Activated CD8-positive, alpha-beta T cell treated with anti-CD3 and anti-CD28 coated beads for 36 hours (primary cell): ENCODE measurements around the gene BOC. TPM values are rescaled to one million over a fixed set of nuclear protein-coding genes. Genes with fewer than 3 reads are reported as not detected.

Experiments
- ATAC-seq: fragments of 200-7000 bp; cut with Tn5 transposase; one replicate; pipeline ENCODE4 v1.10.0; 2021; ENCODE audit warnings: mild to moderate bottlenecking, moderate library complexity
- CTCF ChIA-PET: fragments of 350-600 bp; sonication (Branson Sonifier 250); formaldehyde crosslinking; loops from one replicate; lab custom pipeline; 2021; ENCODE audit warnings: antibody characterized with exemption; lab: Charles Lee
- POLR2A ChIA-PET: fragments of 350-600 bp; sonication (Branson Sonifier 250); formaldehyde crosslinking; loops from one replicate; lab custom pipeline; 2021; ENCODE audit warnings: antibody characterized with exemption; lab: Charles Lee
- DNase-seq: peaks from one replicate; pipeline ENCODE4 v3.0.0-alpha.2; 2020
- H3K27ac Mint-ChIP-seq: one replicate; pipeline ENCODE4 v1.8.0; 2021; ENCODE audit warnings: mild to moderate bottlenecking, mixed read lengths
- H3K27me3 Mint-ChIP-seq: one replicate; pipeline ENCODE4 v1.8.0; 2021; ENCODE audit warnings: mixed read lengths
- H3K36me3 Mint-ChIP-seq: one replicate; pipeline ENCODE4 v1.8.0; 2021; ENCODE audit warnings: low read depth, mixed read lengths
- H3K4me1 Mint-ChIP-seq: one replicate; pipeline ENCODE4 v1.8.0; 2021; ENCODE audit warnings: low read depth, mixed read lengths
- H3K4me3 Mint-ChIP-seq: one replicate; pipeline ENCODE4 v1.8.0; 2021; ENCODE audit warnings: mild to moderate bottlenecking, moderate library complexity, mixed read lengths
- H3K9me3 Mint-ChIP-seq: one replicate; pipeline ENCODE4 v1.8.0; 2021; ENCODE audit warnings: mixed read lengths
- CTCF ChIP-seq: fragments of 200-600 bp; IDR thresholded peaks from one replicate; pipeline ENCODE4 v1.8.0; 2022; ENCODE audit warnings: antibody characterized with exemption, mild to moderate bottlenecking
- intact Hi-C: fragments of 100-400 bp; cut with micrococcal nuclease; formaldehyde crosslinking; loops from one replicate; pipeline ENCODE4 v1.10.0; 2022
- total RNA-seq, 2 experiments: library from RNA; stranded (reverse); gene quantifications; one replicate each; pipeline ENCODE4 v1.2.3, GENCODE V29; 2021

Gene BOC
- total RNA-seq, 2 experiments from 2014 or later, result 0.20 to 0.49 TPM

DNA sequence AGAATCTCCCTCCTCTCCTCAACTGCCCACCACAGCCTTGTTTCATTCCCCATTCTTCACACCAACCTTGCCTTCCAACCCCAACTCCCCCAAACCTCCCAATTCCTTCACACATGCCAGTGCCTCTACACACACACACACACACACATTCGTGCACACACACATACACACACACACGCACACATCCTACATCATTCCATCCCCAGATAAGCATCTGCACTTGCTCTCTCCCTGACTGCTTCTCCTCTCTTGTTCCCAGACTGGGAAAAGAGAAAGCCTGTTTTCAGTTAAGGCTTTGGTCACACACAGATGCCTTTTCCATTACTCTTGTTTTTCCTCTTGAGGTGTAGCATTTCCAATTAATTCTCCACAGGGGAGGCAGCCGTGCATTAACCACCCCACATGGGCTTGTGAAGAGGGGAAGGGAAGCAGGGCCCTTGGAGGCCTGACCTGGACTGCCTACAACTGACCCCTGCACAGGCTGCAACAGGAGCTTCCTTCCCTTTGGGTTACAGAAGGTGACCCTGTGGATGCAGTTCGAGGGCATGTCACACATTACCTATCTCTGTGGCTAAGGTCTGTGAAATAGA is 32.0 kb upstream of the BOC start:
- H3K4me3 Mint-ChIP-seq, result no peak overlapping the region
- no peak overlapping the region for H3K27ac Mint-ChIP-seq
- H3K4me1 Mint-ChIP-seq, result no peaks in the 10 kb centered on the region
- TF ChIP-seq CTCF, result no peak
- H3K36me3 Mint-ChIP-seq, result no peaks in the 10 kb centered on the region
- H3K9me3 Mint-ChIP-seq, result no peaks in the 10 kb centered on the region
- ATAC-seq (no peak), DNase-seq (no peak)
- H3K27me3 Mint-ChIP-seq, result no peaks in the 10 kb centered on the region
- intact Hi-C loops, result no loop called here
- CTCF ChIA-PET, result no interaction called here
- POLR2A ChIA-PET, result no interaction called here

GRCh38 chr3:113183748-113184661 is 27.4 kb upstream of the BOC start:
- no peak overlapping the region for H3K27ac Mint-ChIP-seq
- TF ChIP-seq CTCF, result no peak
- no peaks in the 10 kb centered on the region for H3K36me3 Mint-ChIP-seq
- no peaks in the 10 kb centered on the region for H3K4me1 Mint-ChIP-seq
- peaks cover 10% of the 10 kb centered on the region for H3K9me3 Mint-ChIP-seq
- DNase-seq, result no peak
- no peak for ATAC-seq
- ChIA-PET CTCF (interaction anchor here (1.7 kb wide), 1 partner anchor 105 kb away, joined by 4 read pairs; no protein-coding TSS in a partner anchor), POLR2A (no interaction called here)
- intact Hi-C loops, result no loop called here
- no peak overlapping the region for H3K4me3 Mint-ChIP-seq
- no peaks in the 10 kb centered on the region for H3K27me3 Mint-ChIP-seq

GRCh38 chr3:113185194-113185835 is 26.0 kb upstream of the BOC start:
- Mint-ChIP-seq H3K27me3 (no peaks in the 10 kb centered on the region), H3K4me1 (no peaks in the 10 kb centered on the region), H3K4me3 (no peak overlapping the region), H3K9me3 (peaks cover 11% of the 10 kb centered on the region), H3K36me3 (no peaks in the 10 kb centered on the region), H3K27ac (no peak overlapping the region)
- POLR2A ChIA-PET, result no interaction called here
- no peak for TF ChIP-seq CTCF
- ATAC-seq, result no peak
- CTCF ChIA-PET, result interaction anchor here (1.7 kb wide), 1 partner anchor 103 kb away, joined by 4 read pairs; no protein-coding TSS in a partner anchor
- intact Hi-C loops, result no loop called here
- DNase-seq, result no peak

GRCh38 chr3:113186566-113186965 is 24.8 kb upstream of the BOC start:
- CTCF ChIA-PET, result no interaction called here

More at GRCh38 chr3:113186566-113186965, 24.8 kb upstream of the BOC start:
- Mint-ChIP-seq H3K36me3 (no peaks in the 10 kb centered on the region), H3K27ac (no peak overlapping the region), H3K27me3 (no peaks in the 10 kb centered on the region), H3K4me1 (no peaks in the 10 kb centered on the region), H3K9me3 (peaks cover 11% of the 10 kb centered on the region), H3K4me3 (no peak overlapping the region)
- intact Hi-C loops, result no loop called here
- POLR2A ChIA-PET, result interaction anchor here (0.6 kb wide), 1 partner anchor 46 kb away, joined by 3 read pairs; no protein-coding TSS in a partner anchor
- DNase-seq (no peak), ATAC-seq (no peak)
- no peak for TF ChIP-seq CTCF
